Left ventricle myocardium inferior (tissue), 1 donor: ENCODE measurements around the gene KCNN3. TPM values are rescaled to one million over a fixed set of nuclear protein-coding genes. Genes with fewer than 3 reads are reported as not detected.

ENCODE experiments used
- DNase-seq: peaks from one replicate; pipeline ENCODE4 v3.0.0-alpha.2; 2020
- H3K27ac ChIP-seq: fragments of 200-600 bp; replicated peaks from 2 replicates; pipeline ENCODE4 v1.8.0; 2021
- H3K27me3 ChIP-seq: fragments of 200-600 bp; 2 replicates; pipeline ENCODE4 v1.8.0; 2021; ENCODE audit warnings: low read depth
- H3K36me3 ChIP-seq: fragments of 200-600 bp; 2 replicates; pipeline ENCODE4 v1.8.0; 2021
- H3K4me1 ChIP-seq: fragments of 200-600 bp; 2 replicates; pipeline ENCODE4 v1.8.0; 2021
- H3K4me3 ChIP-seq: fragments of 200-600 bp; 2 replicates; pipeline ENCODE4 v1.8.0; 2021; ENCODE audit warnings: mild to moderate bottlenecking, moderate library complexity
- H3K9me3 ChIP-seq: fragments of 200-600 bp; replicated peaks from 2 replicates; pipeline ENCODE4 v1.8.0; 2021
- CTCF ChIP-seq: fragments of 200-600 bp; IDR thresholded peaks from 2 replicates; pipeline ENCODE4 v1.8.0; 2021; ENCODE audit warnings: antibody characterized with exemption, mild to moderate bottlenecking, borderline replicate concordance
- intact Hi-C: fragments of 100-400 bp; cut with micrococcal nuclease; formaldehyde crosslinking; loops from one replicate; pipeline ENCODE4 v1.11.0; 2022
- total RNA-seq: library from RNA; stranded (reverse); fragmentation: NEBNext Ultra II Directional; extraction: Animal tissue kit (Norgen Biotek cat#: 25700); gene quantifications from one replicate; pipeline ENCODE4 v1.2.1, GENCODE V29; 2021
- donor health status: DM: no; HTN: yes; CAD: no; lungs with severe emphysema.

Gene KCNN3
- total RNA-seq, 1 donor from 2014 or later = 4.8 TPM

- DNase-seq = no peak
- no peak overlapping the region for H3K27ac ChIP-seq
- TF ChIP-seq CTCF = no peak
Observed at GRCh38 chr1:154791292-154792166, 78.6 kb downstream of the KCNN3 start.

GRCh38 chr1:154788886-154789285, 81.2 kb downstream of the KCNN3 start:
- Histone ChIP-seq H3K27me3 (peaks cover 6% of the 10 kb centered on the region), H3K9me3 (no peaks in the 10 kb centered on the region), H3K4me3 (no peak overlapping the region), H3K4me1 (peaks cover 15% of the 10 kb centered on the region), H3K36me3 (no peaks in the 10 kb centered on the region), H3K27ac (no peak overlapping the region)
- no peak for DNase-seq
- intact Hi-C loops = no loop called here
- TF ChIP-seq CTCF = no peak

More at GRCh38 chr1:154791292-154792166, 78.6 kb downstream of the KCNN3 start:
- H3K4me3 ChIP-seq = no peak overlapping the region
- peaks cover 6% of the 10 kb centered on the region for H3K27me3 ChIP-seq
- no peaks in the 10 kb centered on the region for H3K9me3 ChIP-seq
- H3K4me1 ChIP-seq = peaks cover 12% of the 10 kb centered on the region
- no peaks in the 10 kb centered on the region for H3K36me3 ChIP-seq
- intact Hi-C loops = no loop called here

- DNase-seq = no peak
- no peak overlapping the region for H3K4me3 ChIP-seq
- peaks cover 6% of the 10 kb centered on the region for H3K27me3 ChIP-seq
- H3K27ac ChIP-seq = no peak overlapping the region
- H3K9me3 ChIP-seq = no peaks in the 10 kb centered on the region
- TF ChIP-seq CTCF = no peak
- intact Hi-C loops = no loop called here
- no peaks in the 10 kb centered on the region for H3K36me3 ChIP-seq
- peaks cover 15% of the 10 kb centered on the region for H3K4me1 ChIP-seq
Observed at GRCh38 chr1:154788110-154788870, 81.8 kb downstream of the KCNN3 start.

- DNase-seq = no peak
- Histone ChIP-seq H3K27ac (no peak overlapping the region), H3K36me3 (no peaks in the 10 kb centered on the region), H3K9me3 (no peaks in the 10 kb centered on the region), H3K4me3 (no peak overlapping the region), H3K4me1 (peaks cover 12% of the 10 kb centered on the region), H3K27me3 (peaks cover 6% of the 10 kb centered on the region)
- intact Hi-C loops = no loop called here
- TF ChIP-seq CTCF = no peak
Observed at GRCh38 chr1:154786804-154787570, 83.1 kb downstream of the KCNN3 start.

- peaks cover 3% of the 10 kb centered on the region for H3K4me1 ChIP-seq
- H3K27me3 ChIP-seq = peaks cover 1% of the 10 kb centered on the region
- no peak overlapping the region for H3K4me3 ChIP-seq
- H3K27ac ChIP-seq = no peak overlapping the region
- no peak for TF ChIP-seq CTCF
- H3K36me3 ChIP-seq = no peaks in the 10 kb centered on the region
- intact Hi-C loops = no loop called here
- no peaks in the 10 kb centered on the region for H3K9me3 ChIP-seq
- DNase-seq = no peak
Observed at GRCh38 chr1:154784924-154785531, 85.1 kb downstream of the KCNN3 start.
